Vagina (tissue), 2 donors: Measurements from ENCODE around the gene NMNAT3. TPM values are rescaled to one million over a fixed set of nuclear protein-coding genes. Genes with fewer than 3 reads are reported as not detected.

Source experiments
- DNase-seq, 2 donors: peaks; one replicate each; pipeline ENCODE4 v3.0.0-alpha.2; 2017; ENCODE audit errors: extremely low spot score in 2 of 2
- H3K27ac ChIP-seq: fragments of 200-600 bp; sonication (generic); one replicate; pipeline ENCODE4 v1.5.1; 2019
- H3K27me3 ChIP-seq: fragments of 200-600 bp; sonication (generic); one replicate; pipeline ENCODE4 v1.5.1; 2019
- H3K36me3 ChIP-seq, 2 donors: fragments of 200-600 bp; sonication (generic); one replicate each; pipeline ENCODE4 v1.5.1; 2017 to 2019
- H3K4me1 ChIP-seq: fragments of 200-600 bp; sonication (generic); one replicate; pipeline ENCODE4 v1.5.1; 2019
- H3K4me3 ChIP-seq, 2 donors: fragments of 200-600 bp; sonication (generic); 1 replicate in 1 of 2; 2 replicates in 1 of 2; pipeline ENCODE4 v1.5.1; 2016 to 2019
- H3K9me3 ChIP-seq: fragments of 200-600 bp; sonication (generic); one replicate; pipeline ENCODE4 v1.5.1; 2019
- CTCF ChIP-seq, 3 experiments: fragments of 450-650 bp in 2 of 3; fragments of 200-600 bp in 1 of 3; sonication (generic) in 1 of 3; IDR thresholded peaks; one replicate each; pipeline ENCODE4 v1.5.1; 2017 to 2019; ENCODE audit warnings: antibody characterized with exemption in 3 of 3, mild to moderate bottlenecking in 2 of 3, moderate library complexity in 2 of 3
- POLR2A ChIP-seq, 2 donors: fragments of 450-650 bp; IDR thresholded peaks; one replicate each; pipeline ENCODE4 v1.6.1; 2017; ENCODE audit warnings: antibody characterized with exemption in 2 of 2, mild to moderate bottlenecking in 2 of 2, moderate library complexity in 2 of 2
- POLR2AphosphoS5 ChIP-seq, 2 donors: sonication (generic); formaldehyde crosslinking; IDR thresholded peaks; one replicate each; pipeline ENCODE4 v1.9.0; 2017; ENCODE audit warnings: antibody characterized with exemption in 2 of 2, mild to moderate bottlenecking in 2 of 2, low read depth in 1 of 2; ENCODE audit not compliant: insufficient read depth in 1 of 2
- intact Hi-C: fragments of 100-400 bp; cut with DNase I; formaldehyde crosslinking; loops from one replicate; pipeline ENCODE4 v1.15.1; 2023
- total RNA-seq: library from RNA; depleted of rRNA; stranded (reverse); fragments of >200 nt; gene quantifications from one replicate; pipeline ENCODE4 v1.2.3, GENCODE V29; 2016

The NMNAT3 gene
- total RNA-seq, 1 donor from 2014 or later = 17.4 TPM

- Histone ChIP-seq H3K27ac (no peak overlapping the region), H3K4me1 (no peaks in the 10 kb centered on the region), H3K4me3 (no peak overlapping the region), H3K9me3 (no peaks in the 10 kb centered on the region), H3K27me3 (no peaks in the 10 kb centered on the region), H3K36me3 (no peaks in the 10 kb centered on the region)
- no peak for TF ChIP-seq POLR2AphosphoS5 (IDR thresholded peaks at IDR 0.05; ENCODE audit: insufficient read depth in 1 of 2, low read depth in 1 of 2)
- TF ChIP-seq POLR2A (IDR thresholded peaks at IDR 0.05) = no peak
- no peak for TF ChIP-seq CTCF (IDR thresholded peaks at IDR 0.05)
- intact Hi-C loops = loop anchor here (10.0 kb wide), 1 partner anchor 110 kb away; no protein-coding TSS in a partner anchor
- DNase-seq = no peak
Measured at GRCh38 chr3:139554628-139555027, 123.1 kb downstream of the NMNAT3 start.

DNA sequence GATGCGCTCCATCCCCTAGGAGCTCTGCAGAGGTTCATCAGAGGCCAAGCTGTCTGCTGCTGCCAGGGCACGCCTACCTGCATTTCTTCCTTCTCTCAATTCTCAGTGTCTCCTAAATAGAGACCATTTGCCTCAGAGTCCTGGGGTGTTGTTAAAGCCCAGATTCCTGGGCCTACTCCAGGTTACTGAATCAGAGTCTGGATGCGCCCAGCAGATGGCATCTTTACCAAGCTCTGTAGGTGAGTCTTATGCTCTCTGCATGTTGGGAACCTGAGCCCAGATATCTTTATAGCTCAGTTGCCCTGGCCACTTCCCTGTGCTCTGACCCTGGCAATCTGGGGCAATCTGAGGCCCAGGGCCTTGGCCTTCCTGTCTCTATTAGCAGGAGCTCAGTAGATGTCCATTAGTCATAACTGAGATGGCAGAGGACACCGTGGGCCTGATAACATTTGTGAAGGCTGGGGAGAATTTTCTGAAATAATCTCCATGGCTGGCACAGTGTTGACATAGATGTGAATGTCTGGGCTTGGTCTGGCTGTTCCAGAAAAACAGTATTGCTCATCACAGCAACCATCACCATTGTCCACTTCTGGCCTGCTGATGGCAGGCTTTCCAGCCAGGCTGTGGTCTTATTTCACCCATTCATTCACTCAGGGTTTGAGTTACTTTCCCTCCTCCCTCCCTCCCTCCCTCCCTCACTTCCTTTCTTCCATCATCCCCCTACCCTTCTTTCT lies 125.0 kb downstream of the NMNAT3 start:
- no peaks in the 10 kb centered on the region for H3K36me3 ChIP-seq
- no peaks in the 10 kb centered on the region for H3K4me1 ChIP-seq
- no peaks in the 10 kb centered on the region for H3K27me3 ChIP-seq
- no peak for DNase-seq
- no peak overlapping the region for H3K27ac ChIP-seq
- no peak overlapping the region for H3K4me3 ChIP-seq
- intact Hi-C loops = loop anchor here (10.0 kb wide), 1 partner anchor 108 kb away; no protein-coding TSS in a partner anchor
- TF ChIP-seq POLR2AphosphoS5 (IDR thresholded peaks at IDR 0.05; ENCODE audit: insufficient read depth in 1 of 2, low read depth in 1 of 2) (no peak), POLR2A (IDR thresholded peaks at IDR 0.05) (no peak), CTCF (IDR thresholded peaks at IDR 0.05) (no peak)
- H3K9me3 ChIP-seq = no peaks in the 10 kb centered on the region

DNA sequence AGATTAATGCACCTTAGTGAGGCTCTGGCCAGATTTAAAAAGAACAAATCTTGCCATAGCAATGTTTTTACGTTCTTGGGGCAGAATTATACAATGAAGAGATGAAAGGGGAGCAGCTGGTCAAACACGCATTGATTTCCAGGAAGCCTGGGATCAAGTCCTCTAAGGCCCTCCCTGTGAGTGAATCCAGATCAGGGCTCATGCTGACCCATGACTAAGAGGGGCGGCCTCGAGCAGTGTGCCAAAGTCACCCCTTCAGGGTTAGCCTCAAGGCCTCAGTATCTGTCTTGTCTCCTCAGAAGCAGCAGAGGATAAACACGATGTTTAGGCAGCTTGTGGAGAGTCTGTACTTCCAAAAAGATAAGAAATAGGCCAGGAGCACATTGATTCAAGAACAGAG lies 129.0 kb downstream of the NMNAT3 start:
- Histone ChIP-seq H3K9me3 (no peaks in the 10 kb centered on the region), H3K36me3 (no peaks in the 10 kb centered on the region), H3K27ac (no peak overlapping the region), H3K27me3 (no peaks in the 10 kb centered on the region), H3K4me3 (no peak overlapping the region), H3K4me1 (no peaks in the 10 kb centered on the region)
- TF ChIP-seq POLR2A (IDR thresholded peaks at IDR 0.05) (no peak), POLR2AphosphoS5 (IDR thresholded peaks at IDR 0.05; ENCODE audit: insufficient read depth in 1 of 2, low read depth in 1 of 2) (no peak)
- intact Hi-C loops = no loop called here
- DNase-seq = no peak

- no peak for DNase-seq
- TF ChIP-seq CTCF (IDR thresholded peaks at IDR 0.05) = no peak
- TF ChIP-seq POLR2AphosphoS5 (IDR thresholded peaks at IDR 0.05; ENCODE audit: insufficient read depth in 1 of 2, low read depth in 1 of 2) = no peak
- no peak for TF ChIP-seq POLR2A (IDR thresholded peaks at IDR 0.05)
- Histone ChIP-seq H3K27me3 (no peaks in the 10 kb centered on the region), H3K27ac (no peak overlapping the region), H3K36me3 (no peaks in the 10 kb centered on the region), H3K4me1 (no peaks in the 10 kb centered on the region), H3K4me3 (no peak overlapping the region), H3K9me3 (no peaks in the 10 kb centered on the region)
- intact Hi-C loops = no loop called here
Measured at GRCh38 chr3:139547666-139548065, 130.1 kb downstream of the NMNAT3 start.

GRCh38 chr3:139546772-139547171 lies 131.0 kb downstream of the NMNAT3 start:
- TF ChIP-seq CTCF (IDR thresholded peaks at IDR 0.05) (no peak), POLR2A (IDR thresholded peaks at IDR 0.05) (no peak), POLR2AphosphoS5 (IDR thresholded peaks at IDR 0.05; ENCODE audit: insufficient read depth in 1 of 2, low read depth in 1 of 2) (no peak)
- intact Hi-C loops = no loop called here
- Histone ChIP-seq H3K9me3 (no peaks in the 10 kb centered on the region), H3K4me1 (no peaks in the 10 kb centered on the region), H3K27me3 (no peaks in the 10 kb centered on the region), H3K4me3 (no peak overlapping the region), H3K36me3 (no peaks in the 10 kb centered on the region), H3K27ac (no peak overlapping the region)
- no peak for DNase-seq
